ENCODE results near the gene FASN.

GRCh38 chr17:82086941-82087906 is 10.8 kb downstream of the FASN start:
- TF ChIP-seq CTCF (IDR thresholded peaks at IDR 0.05) (no peak), POLR2A (IDR thresholded peaks at IDR 0.05) (no peak)
